Measurements from ENCODE around the gene RCOR1. TPM values are rescaled to one million over a fixed set of nuclear protein-coding genes. Genes with fewer than 3 reads are reported as not detected.
"Not testable (repeated sequence)": the region's sequence is repeated elsewhere in the genome, so short reads cannot be mapped to it uniquely, and the experiment has no call there.

RCOR1 gene
- total RNA-seq, 1 donor from 2014 or later, result 11.0 TPM

DNA sequence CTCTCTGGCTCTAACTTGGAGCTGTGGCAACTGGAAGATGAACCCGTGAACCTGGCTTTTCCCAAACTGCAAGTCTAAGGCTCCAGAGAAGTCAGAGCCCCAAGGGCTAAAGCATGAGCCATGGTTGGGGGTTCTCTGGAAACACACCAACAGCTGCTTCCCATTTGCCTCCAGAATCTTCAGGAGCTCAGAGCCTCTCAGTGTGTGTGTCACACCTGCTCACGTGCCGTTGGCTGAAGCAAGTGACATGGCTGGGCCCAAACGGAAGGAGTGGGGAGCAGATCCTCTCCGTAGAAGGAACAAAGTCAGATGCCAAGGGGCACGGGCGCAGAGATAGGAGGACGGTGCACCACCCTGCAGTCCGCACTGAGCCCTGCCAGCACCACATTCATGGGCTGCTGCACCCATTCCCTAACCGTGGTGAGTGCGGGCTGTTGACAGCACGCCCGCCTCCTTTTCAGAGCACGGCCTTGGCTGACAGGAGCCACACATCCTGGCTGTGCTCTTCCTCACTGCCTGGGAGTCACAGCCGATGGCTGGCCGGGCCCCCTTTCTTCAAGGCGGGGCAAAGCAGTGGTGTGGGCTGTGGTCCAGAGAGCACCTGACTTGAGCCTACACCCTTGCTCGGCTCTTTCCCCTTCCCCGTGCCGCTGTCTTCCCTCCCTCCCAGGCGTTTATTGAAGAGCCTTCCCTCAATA lies 168.2 kb downstream of the RCOR1 start:
- no peaks in the 10 kb centered on the region for H3K36me3 ChIP-seq
- peak overlapping the region; percentile 25 for H3K4me3 ChIP-seq
- H3K9me3 ChIP-seq (replicated peaks), result no peaks in the 10 kb centered on the region
- H3K27ac ChIP-seq (replicated peaks), result no peak overlapping the region
- TF ChIP-seq, protein P1, sequence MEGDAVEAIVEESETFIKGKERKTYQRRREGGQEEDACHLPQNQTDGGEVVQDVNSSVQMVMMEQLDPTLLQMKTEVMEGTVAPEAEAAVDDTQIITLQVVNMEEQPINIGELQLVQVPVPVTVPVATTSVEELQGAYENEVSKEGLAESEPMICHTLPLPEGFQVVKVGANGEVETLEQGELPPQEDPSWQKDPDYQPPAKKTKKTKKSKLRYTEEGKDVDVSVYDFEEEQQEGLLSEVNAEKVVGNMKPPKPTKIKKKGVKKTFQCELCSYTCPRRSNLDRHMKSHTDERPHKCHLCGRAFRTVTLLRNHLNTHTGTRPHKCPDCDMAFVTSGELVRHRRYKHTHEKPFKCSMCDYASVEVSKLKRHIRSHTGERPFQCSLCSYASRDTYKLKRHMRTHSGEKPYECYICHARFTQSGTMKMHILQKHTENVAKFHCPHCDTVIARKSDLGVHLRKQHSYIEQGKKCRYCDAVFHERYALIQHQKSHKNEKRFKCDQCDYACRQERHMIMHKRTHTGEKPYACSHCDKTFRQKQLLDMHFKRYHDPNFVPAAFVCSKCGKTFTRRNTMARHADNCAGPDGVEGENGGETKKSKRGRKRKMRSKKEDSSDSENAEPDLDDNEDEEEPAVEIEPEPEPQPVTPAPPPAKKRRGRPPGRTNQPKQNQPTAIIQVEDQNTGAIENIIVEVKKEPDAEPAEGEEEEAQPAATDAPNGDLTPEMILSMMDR (IDR thresholded peaks at IDR 0.05; ENCODE audit: borderline replicate concordance), result no peak
- H3K27me3 ChIP-seq (ENCODE audit: low read depth), result peaks cover 31% of the 10 kb centered on the region
- peaks cover 8% of the 10 kb centered on the region for H3K4me1 ChIP-seq
- intact Hi-C loops (cut with micrococcal nuclease), result no loop called here
- no peak for DNase-seq

DNA sequence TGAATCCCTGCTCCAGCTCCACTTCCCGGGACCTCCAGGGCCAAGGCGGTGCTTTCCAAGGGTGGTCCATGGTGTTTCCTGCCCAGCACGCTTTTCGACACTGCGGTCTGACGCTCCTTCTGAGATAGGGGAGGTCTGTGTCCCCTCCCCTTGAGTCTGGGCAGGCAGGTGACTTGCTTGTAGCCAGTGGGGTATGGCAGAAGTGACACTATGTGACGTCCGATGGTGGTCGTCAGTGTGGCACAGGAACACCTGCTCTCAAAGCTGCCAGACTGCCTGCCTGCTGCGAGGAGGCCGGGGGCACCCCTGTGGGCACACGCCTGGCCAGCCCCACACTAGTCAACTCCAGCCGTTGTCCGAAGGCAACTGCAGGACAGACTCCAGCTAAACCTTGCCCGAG lies 168.8 kb downstream of the RCOR1 start:
- DNase-seq, result no peak
- TF ChIP-seq, protein P1 (IDR thresholded peaks at IDR 0.05; ENCODE audit: borderline replicate concordance), result no peak
- no peaks in the 10 kb centered on the region for H3K36me3 ChIP-seq
- no peaks in the 10 kb centered on the region for H3K9me3 ChIP-seq (replicated peaks)
- peaks cover 31% of the 10 kb centered on the region for H3K27me3 ChIP-seq (ENCODE audit: low read depth)
- no peak overlapping the region for H3K4me3 ChIP-seq
- intact Hi-C loops (cut with micrococcal nuclease), result no loop called here
- H3K27ac ChIP-seq (replicated peaks), result no peak overlapping the region
- peaks cover 8% of the 10 kb centered on the region for H3K4me1 ChIP-seq

DNA sequence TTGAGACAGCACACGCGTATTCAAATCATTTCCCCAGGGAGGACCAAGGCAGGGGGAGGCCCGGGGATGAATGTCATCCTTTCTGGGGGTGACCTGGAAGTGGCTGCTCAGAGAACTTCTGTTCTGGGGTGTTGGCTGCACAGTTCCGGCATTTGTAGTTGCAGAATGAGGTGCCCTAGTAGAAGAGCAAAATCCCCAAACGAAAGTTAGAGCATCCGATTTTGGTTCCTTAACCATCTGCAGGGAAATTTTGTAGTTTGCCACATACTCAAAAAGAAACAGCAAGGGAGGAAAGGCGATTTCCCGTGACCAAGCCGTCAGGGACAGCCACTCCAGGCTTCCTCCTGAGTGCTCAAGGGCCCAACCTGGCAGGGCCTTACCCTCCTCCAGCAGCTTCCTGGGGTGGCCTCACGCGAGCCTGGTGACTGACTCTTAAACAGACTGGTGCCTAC lies 171.8 kb downstream of the RCOR1 start:
- Histone ChIP-seq H3K27ac (replicated peaks) (no peak overlapping the region), H3K27me3 (ENCODE audit: low read depth) (peaks cover 36% of the 10 kb centered on the region), H3K36me3 (no peaks in the 10 kb centered on the region), H3K4me3 (no peak overlapping the region), H3K9me3 (replicated peaks) (no peaks in the 10 kb centered on the region), H3K4me1 (peaks cover 8% of the 10 kb centered on the region)
- intact Hi-C loops (cut with micrococcal nuclease), result no loop called here
- TF ChIP-seq, protein P1 (IDR thresholded peaks at IDR 0.05; ENCODE audit: borderline replicate concordance), result no peak
- no peak for DNase-seq

DNA sequence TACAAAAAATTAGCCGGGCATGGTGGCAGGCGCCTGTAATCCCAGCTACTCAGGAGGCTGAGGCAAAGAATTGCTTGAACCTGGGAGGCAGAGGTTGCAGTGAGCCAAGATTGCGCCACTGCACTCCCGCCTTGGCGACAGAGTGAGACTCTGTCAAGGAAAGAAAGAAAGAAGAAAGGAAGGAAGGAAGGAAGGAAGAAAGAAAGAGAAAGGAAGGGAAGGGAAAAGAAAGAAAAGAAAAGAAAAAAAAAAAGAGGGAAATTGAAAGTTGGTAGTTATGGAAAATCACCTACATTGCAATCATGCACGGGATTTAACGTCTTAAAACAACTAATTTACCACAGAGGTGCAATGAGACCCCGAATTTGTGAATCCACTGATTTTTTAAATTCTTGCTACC lies 173.3 kb downstream of the RCOR1 start:
- H3K36me3 ChIP-seq; H3K9me3 ChIP-seq (replicated peaks); H3K4me1 ChIP-seq; H3K4me3 ChIP-seq; H3K27ac ChIP-seq (replicated peaks); DNase-seq; intact Hi-C loops (cut with micrococcal nuclease): not testable (repeated sequence)
- H3K27me3 ChIP-seq (ENCODE audit: low read depth), result peaks cover 44% of the 10 kb centered on the region

DNA sequence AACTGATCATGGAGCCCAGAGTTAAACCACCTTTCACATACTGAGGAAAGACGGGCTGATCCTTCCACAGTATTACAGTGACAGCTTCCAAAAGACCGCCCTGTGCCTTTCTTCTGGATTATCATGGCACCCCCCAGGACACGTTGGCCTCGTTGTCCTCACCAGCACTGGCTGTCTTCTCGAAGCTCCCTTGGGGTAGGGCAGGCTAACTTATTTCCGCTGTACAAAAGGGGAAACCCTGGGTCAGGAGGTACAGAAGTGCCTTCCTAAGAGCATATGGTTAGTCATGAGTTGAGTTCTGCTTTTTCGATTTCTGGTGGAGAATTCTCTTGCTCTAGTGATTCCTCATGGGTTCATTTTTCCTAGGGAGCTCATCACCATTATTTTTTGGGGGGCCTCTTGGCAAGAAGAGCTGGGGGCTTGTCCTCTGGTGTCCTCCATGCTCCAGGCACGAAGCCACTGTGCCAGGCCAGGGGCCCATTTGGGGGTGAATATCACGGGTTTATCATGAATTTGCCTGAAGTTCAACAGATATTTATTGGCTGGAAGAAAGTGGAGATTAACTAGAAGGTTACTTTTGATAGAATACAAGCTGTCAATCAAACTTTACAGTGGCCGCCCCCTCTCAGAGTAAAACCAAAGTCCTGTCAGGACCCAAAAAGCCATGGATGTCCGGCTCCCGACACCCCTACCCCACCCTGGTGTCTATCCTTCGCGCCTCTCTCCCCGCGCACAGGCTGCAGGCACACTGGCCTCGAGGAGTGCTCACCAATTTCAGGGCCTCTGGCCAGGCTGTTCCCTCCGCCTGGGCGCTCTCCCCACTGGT lies 176.0 kb downstream of the RCOR1 start:
- no peaks in the 10 kb centered on the region for H3K9me3 ChIP-seq (replicated peaks)
- intact Hi-C loops (cut with micrococcal nuclease), result no loop called here
- peaks cover 26% of the 10 kb centered on the region for H3K27me3 ChIP-seq (ENCODE audit: low read depth)
- no peak for DNase-seq
- H3K27ac ChIP-seq (replicated peaks), result no peak overlapping the region
- no peak overlapping the region for H3K4me3 ChIP-seq
- no peaks in the 10 kb centered on the region for H3K36me3 ChIP-seq
- no peaks in the 10 kb centered on the region for H3K4me1 ChIP-seq
- TF ChIP-seq, protein P1 (IDR thresholded peaks at IDR 0.05; ENCODE audit: borderline replicate concordance), result no peak

DNA sequence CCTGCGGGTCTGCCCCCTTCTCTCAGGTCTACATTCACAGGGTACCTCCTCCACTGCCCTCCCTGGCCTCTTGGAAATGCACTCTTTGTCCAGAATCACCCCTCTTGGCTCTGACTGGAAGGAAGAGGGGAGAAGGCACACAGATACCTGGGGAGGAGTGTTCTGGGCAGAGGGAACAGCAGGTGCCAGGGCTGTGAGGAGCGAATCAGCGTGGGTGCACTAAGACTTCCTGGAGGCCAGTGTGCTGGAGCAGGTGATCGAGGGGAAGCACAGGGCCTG lies 176.5 kb downstream of the RCOR1 start:
- peaks cover 22% of the 10 kb centered on the region for H3K27me3 ChIP-seq (ENCODE audit: low read depth)
- H3K27ac ChIP-seq (replicated peaks), result no peak overlapping the region
- intact Hi-C loops (cut with micrococcal nuclease), result no loop called here
- no peaks in the 10 kb centered on the region for H3K4me1 ChIP-seq
- TF ChIP-seq, protein P1 (IDR thresholded peaks at IDR 0.05; ENCODE audit: borderline replicate concordance), result no peak
- H3K9me3 ChIP-seq (replicated peaks), result no peaks in the 10 kb centered on the region
- H3K36me3 ChIP-seq, result no peaks in the 10 kb centered on the region
- no peak for DNase-seq
- no peak overlapping the region for H3K4me3 ChIP-seq
